HepG2 (cell line): ENCODE results near the gene QRFPR.

ENCODE experiments used
- CREB1 ChIP-seq, 2 experiments: fragments of 450-650 bp in 1 of 2; IDR thresholded peaks; 2 replicates each; pipeline ENCODE4 v1.6.1; 2016 to 2017; ENCODE audit warnings: control low read depth in 1 of 2, mild to moderate bottlenecking in 1 of 2, missing compliant biosample characterization in 1 of 2, missing genetic modification characterization in 1 of 2
- PAF1 ChIP-seq: IDR thresholded peaks from 2 replicates; pipeline ENCODE4 v1.6.1; 2016; ENCODE audit warnings: missing genetic modification reagents, missing compliant biosample characterization
- RFXANK ChIP-seq: IDR thresholded peaks from 2 replicates; pipeline ENCODE4 v1.6.1; 2016
- ZBTB7A ChIP-seq: sonication (generic); formaldehyde crosslinking; IDR thresholded peaks from 2 replicates; pipeline ENCODE4 v1.8.0; 2022; ENCODE audit warnings: mild to moderate bottlenecking, missing genetic modification reagents
- ZNF30 ChIP-seq: sonication (generic); formaldehyde crosslinking; IDR thresholded peaks from 2 replicates; pipeline ENCODE4 v1.5.0; 2020; ENCODE audit warnings: mild to moderate bottlenecking, missing genetic modification reagents
- ZNF563 ChIP-seq: sonication (generic); formaldehyde crosslinking; IDR thresholded peaks from 2 replicates; pipeline ENCODE4 v1.8.0; 2022; ENCODE audit warnings: mild to moderate bottlenecking, moderate library complexity, missing genetic modification reagents
- TF ChIP-seq, protein P1 (sequence below): IDR thresholded peaks from 2 replicates; pipeline ENCODE4 v1.6.1; 2016; ENCODE audit warnings: low read depth
- TF ChIP-seq, protein P2 (sequence below): sonication (generic); formaldehyde crosslinking; IDR thresholded peaks from 2 replicates; pipeline ENCODE4 v1.5.0; 2020; ENCODE audit warnings: mild to moderate bottlenecking, missing genetic modification reagents, moderate library complexity

DNA sequence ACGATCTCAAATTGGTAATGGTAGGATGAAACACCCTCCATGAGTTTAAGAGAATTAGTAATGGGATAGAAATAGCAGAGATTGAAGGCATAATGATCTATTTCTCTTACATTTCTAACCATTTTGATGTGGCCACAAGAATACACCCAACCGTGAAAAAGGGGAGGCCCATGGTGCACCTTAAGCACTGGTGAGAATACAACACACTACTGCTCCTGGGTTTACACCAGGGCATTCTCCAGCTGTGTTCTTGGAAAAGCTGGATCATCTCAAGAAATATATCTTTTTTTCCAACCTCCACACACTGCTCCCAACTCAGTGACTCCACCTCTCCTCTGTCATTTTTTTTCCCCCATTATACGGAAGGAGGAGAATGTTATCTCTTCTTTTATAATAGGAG is 1.5 kb downstream of the QRFPR start:
- TF ChIP-seq, protein P1, sequence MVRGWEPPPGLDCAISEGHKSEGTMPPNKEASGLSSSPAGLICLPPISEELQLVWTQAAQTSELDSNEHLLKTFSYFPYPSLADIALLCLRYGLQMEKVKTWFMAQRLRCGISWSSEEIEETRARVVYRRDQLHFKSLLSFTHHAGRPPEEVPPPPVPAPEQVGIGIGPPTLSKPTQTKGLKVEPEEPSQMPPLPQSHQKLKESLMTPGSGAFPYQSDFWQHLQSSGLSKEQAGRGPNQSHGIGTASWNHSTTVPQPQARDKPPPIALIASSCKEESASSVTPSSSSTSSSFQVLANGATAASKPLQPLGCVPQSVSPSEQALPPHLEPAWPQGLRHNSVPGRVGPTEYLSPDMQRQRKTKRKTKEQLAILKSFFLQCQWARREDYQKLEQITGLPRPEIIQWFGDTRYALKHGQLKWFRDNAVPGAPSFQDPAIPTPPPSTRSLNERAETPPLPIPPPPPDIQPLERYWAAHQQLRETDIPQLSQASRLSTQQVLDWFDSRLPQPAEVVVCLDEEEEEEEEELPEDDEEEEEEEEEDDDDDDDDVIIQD (CRISPR knock-in tag) = no peak
- TF ChIP-seq CREB1 (IDR thresholded peaks at IDR 0.05) = no peak
- no peak for TF ChIP-seq CREB1 (CRISPR knock-in tag; IDR thresholded peaks at IDR 0.05)
- no peak for TF ChIP-seq ZNF563 (CRISPR knock-in tag)
- TF ChIP-seq, protein P2, sequence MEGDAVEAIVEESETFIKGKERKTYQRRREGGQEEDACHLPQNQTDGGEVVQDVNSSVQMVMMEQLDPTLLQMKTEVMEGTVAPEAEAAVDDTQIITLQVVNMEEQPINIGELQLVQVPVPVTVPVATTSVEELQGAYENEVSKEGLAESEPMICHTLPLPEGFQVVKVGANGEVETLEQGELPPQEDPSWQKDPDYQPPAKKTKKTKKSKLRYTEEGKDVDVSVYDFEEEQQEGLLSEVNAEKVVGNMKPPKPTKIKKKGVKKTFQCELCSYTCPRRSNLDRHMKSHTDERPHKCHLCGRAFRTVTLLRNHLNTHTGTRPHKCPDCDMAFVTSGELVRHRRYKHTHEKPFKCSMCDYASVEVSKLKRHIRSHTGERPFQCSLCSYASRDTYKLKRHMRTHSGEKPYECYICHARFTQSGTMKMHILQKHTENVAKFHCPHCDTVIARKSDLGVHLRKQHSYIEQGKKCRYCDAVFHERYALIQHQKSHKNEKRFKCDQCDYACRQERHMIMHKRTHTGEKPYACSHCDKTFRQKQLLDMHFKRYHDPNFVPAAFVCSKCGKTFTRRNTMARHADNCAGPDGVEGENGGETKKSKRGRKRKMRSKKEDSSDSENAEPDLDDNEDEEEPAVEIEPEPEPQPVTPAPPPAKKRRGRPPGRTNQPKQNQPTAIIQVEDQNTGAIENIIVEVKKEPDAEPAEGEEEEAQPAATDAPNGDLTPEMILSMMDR (CRISPR knock-in tag) = no peak
- TF ChIP-seq RFXANK = no peak
- no peak for TF ChIP-seq ZNF30 (CRISPR knock-in tag)
- no peak for TF ChIP-seq ZBTB7A
- no peak for TF ChIP-seq PAF1 (CRISPR knock-in tag)
